Stimulated activated CD4-positive, alpha-beta T cell treated with anti-CD3 and anti-CD28 coated beads, Interleukin-4, amount 100 ng/mL, for 48 hours (primary cell): Measurements from ENCODE around the gene ZNF185.
A peak's percentile ranks its signal among the peaks of the same experiment; 100 is the strongest.
"Not testable (repeated sequence)": the region's sequence is repeated elsewhere in the genome, so short reads cannot be mapped to it uniquely, and the experiment has no call there.

Source experiments
- DNase-seq, 2 donors: peaks; one replicate each; pipeline ENCODE4 v3.0.0-alpha.2; 2020; ENCODE audit warnings: low read depth in 2 of 2

The ZNF185 gene

GRCh38 chrX:152895724-152896420 lies 2.0 kb upstream of the ZNF185 start:
- DNase-seq, result no peak

GRCh38 chrX:152896450-152896849 lies 1.4 kb upstream of the ZNF185 start:
- DNase-seq, result no peak

DNA sequence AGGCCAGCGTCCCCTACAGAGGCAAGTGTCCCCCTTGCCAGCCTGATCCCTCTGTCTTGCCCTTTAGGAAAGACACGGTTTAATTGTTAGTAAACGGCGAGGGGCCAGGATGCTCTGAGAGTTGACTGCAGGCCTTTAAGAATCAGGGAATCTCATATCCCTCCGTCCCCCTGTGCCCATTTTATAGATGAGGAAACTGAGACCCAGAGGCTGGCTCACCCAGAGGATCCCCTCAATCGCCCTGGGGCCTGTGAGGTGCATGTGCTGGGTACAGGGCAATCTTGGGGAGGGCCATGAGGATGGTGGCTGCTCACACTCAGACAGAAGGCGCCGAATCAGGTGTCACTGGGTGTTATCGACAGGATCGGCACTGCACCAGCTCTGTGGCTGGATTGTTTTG lies 575 bp downstream of the ZNF185 start:
- DNase-seq, result no peak

GRCh38 chrX:152899111-152899873 lies 1.4 kb downstream of the ZNF185 start:
- no peak for DNase-seq

DNA sequence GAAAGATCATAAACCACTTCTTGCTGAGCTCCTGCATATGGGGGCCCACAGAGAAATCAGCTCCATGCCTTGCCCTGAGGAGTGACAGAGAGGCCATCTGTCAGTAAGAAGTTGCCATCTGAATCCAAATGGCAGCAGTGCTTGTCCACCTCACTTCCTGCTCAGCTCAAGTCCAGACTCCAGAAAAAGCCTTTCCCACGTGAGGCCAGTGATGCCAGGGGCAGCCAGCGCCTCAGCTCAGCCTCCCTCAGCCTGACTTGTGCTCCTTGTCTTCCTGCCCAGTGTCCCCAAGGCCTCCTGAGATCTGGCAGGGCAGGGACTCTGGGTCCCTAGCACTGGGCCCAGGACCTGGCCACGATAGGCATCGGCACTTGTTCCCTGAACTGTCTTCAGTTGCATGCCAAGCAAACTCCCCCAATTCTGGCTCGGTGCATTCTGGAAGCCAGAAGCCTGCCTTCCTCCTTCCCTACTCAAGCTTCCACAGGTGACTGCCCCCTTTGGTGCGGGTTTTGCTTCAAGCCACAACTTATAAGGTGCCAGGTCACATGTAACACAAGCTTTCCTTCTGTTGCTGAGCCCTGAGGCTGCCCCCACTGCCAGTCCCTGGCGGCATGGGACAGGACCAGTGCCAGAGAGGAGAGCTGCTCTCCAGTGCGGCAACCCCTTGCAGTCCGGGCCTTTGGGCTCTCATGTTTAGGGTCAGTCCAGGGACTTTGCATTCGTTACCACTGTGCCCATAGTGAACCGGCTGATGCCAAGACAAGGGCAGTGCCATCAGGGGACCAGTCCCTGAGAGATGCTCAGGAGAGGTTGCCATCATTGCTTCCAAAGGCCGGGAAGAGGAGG lies 2.2 kb downstream of the ZNF185 start:
- DNase-seq, result no peak

- no peak for DNase-seq
Observed at GRCh38 chrX:152900937-152901445, 3.1 kb downstream of the ZNF185 start.

GRCh38 chrX:152901816-152902501 lies 4.1 kb downstream of the ZNF185 start:
- DNase-seq, result no peak

GRCh38 chrX:152902502-152902820 lies 4.6 kb downstream of the ZNF185 start:
- DNase-seq, result no peak

DNA sequence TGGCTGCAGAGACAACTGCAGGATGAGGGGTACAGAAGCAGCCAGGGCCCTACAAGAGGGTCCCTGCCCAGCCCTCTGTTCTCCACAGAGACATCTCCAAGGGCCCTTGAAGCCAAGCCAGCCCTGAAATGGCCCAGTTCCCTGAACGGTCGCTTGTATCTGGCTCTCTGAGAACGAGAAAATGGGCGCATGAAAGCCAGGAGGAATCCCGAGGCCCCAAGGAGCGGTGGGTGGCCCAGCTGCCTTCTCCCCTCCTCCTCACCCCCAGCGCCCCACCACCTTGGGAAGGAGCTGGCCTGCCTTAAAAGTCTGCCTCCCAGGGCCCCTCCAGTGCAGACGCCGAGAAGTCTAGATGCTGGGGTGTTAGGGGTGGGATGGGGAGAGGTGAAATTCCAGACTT lies 5.7 kb downstream of the ZNF185 start:
- DNase-seq, result no peak

- DNase-seq, result peak in 1 of 2 donors; percentile 29
Observed at GRCh38 chrX:152904151-152905080, 6.5 kb downstream of the ZNF185 start.

- no peak for DNase-seq
Observed at GRCh38 chrX:152905081-152905420, 7.2 kb downstream of the ZNF185 start.

GRCh38 chrX:152907084-152907651 lies 9.3 kb downstream of the ZNF185 start:
- no peak for DNase-seq

DNA sequence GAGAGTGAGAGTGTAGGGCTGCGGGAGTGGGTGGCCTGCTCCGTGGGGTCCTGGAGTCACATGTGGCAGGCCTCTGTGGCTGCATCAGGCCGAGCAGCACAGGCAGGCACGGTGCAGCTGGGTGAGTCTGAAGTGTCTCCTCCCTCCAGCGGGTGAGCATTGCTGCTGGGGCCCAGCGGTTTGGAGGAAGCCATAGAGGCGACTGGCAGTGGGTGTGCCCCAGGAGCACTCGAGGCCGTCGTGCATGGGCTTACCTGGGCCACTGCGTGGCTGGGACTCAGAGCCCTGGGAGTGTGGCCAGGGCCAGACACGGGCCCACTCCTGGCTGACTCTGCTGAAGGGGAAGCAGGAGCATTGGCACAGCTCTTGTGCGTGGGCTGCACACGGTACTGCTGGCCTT lies 10.6 kb downstream of the ZNF185 start:
- no peak for DNase-seq

- DNase-seq, result not testable (repeated sequence)
Observed at GRCh38 chrX:152910018-152910417, 12.2 kb downstream of the ZNF185 start.

- DNase-seq, result no peak
Observed at GRCh38 chrX:152912106-152912505, 14.2 kb downstream of the ZNF185 start.

DNA sequence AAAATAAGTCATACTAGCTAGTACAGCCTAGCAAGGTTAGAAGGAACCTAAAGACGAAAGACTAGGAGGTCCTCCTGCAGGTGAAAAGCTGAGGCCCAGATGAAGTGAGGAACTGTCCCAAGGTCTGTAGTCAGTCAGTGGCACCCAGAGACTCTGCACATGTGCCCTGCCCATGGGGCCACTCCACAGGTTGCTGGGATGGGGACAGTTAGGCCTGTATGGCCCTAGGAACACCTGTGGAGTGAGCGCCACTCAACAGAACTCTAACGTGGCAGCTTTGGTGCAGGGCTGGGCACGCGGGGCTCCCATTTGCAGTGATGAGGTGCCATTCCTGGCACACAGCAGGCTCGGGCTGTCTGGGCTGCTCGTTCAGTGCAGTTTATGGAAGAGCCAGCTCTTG lies 14.8 kb downstream of the ZNF185 start:
- DNase-seq, result no peak

DNA sequence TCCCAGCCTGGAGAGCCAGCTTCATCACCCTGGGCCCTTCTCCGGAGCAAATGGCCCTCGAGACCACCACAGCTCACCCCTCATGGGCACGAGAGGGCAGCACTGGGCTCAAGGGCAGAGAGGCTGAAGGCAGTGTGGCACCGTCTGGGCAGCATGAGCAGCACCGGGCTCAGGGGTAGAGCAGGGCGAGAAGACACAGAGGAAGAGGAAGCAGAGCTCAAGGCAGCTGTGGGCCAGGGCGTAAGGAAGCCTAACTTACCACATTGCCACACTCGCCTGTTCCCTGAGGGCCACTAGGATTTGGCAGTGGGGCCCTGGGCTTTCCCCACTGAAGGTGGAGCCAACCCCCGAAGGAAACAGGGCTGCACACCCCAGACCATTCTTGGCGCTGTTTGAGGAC lies 15.5 kb downstream of the ZNF185 start:
- no peak for DNase-seq

- DNase-seq, result no peak
Observed at GRCh38 chrX:152913910-152914309, 16.0 kb downstream of the ZNF185 start.

DNA sequence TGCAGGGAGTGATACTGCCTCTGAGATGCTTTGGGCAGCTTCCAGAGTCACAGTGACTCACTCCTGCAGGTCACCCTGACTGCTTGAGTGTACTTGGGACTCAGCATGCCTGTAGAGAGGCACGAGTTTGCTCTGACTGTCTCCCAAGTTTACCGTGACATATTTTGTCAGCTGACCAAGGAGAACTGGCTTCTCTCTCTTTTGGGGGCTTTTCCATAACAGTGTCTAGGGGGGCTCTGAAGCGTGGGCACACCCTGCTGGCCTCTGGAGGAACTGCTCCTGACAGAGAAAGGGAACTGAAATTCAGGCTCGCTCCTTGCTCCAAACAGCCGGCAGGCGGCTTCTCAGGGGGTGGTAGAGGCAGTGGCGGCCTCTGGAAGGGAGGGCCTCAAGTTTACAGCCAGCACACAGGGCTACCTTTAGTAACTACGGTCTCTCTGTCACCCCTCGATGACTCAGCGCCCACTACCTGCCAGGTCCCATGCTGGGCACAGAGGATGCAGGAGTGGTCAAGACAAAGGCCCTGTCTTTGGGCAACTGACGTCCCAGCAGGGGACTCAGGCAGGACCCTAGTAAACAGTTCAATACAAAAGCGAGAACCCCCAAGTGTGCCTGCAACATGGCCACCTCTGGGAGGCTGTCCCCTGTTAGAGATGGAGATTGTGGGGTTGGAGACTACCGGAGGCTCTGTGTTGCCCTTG lies 17.8 kb downstream of the ZNF185 start:
- DNase-seq, result no peak
